ENCODE results near the gene CD7.

The CD7 gene

GRCh38 chr17:82325286-82326180, 8.1 kb upstream of the CD7 start:
- no peak for TF ChIP-seq GATA3 (IDR thresholded peaks at IDR 0.05; ENCODE audit: low read depth, low read length)

DNA sequence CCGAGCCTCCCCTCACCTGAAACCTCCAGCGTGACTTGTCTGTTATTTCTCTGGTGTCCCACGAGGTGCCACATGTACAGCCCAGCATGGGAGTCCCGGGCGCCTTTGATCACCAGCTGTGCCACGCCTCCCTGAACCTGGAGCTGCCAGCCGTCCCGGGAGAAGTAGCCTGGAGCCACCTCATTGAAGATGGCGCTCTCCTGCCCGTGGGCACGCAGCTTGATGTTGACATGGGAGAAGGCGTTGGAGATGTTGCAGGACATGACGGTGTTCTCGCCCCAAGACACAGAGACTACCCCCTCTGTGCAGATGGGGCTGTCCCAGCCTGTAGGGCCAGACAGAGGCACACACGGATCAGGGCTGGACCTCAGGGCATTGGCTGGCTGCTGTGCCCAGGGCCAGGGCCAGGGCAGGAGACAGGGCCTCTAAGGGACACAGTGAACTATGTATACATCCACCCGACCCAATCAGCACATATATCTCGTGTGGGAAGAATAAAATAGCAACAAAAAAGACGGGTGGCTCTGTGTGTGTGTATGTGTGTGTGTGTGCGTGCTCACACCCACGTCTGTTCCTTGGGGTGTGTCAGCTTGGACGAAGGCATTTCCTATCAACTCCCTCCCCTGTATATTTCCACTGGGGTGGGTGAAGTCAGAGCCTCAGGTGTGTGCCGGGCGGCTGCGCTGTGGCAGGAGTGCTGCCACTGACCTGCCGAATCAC, 7.3 kb upstream of the CD7 start:
- TF ChIP-seq GATA3 (IDR thresholded peaks at IDR 0.05; ENCODE audit: low read depth, low read length) = no peak
- TF ChIP-seq GATA2 (IDR thresholded peaks at IDR 0.05; ENCODE audit: low read depth, low read length) = no peak

DNA sequence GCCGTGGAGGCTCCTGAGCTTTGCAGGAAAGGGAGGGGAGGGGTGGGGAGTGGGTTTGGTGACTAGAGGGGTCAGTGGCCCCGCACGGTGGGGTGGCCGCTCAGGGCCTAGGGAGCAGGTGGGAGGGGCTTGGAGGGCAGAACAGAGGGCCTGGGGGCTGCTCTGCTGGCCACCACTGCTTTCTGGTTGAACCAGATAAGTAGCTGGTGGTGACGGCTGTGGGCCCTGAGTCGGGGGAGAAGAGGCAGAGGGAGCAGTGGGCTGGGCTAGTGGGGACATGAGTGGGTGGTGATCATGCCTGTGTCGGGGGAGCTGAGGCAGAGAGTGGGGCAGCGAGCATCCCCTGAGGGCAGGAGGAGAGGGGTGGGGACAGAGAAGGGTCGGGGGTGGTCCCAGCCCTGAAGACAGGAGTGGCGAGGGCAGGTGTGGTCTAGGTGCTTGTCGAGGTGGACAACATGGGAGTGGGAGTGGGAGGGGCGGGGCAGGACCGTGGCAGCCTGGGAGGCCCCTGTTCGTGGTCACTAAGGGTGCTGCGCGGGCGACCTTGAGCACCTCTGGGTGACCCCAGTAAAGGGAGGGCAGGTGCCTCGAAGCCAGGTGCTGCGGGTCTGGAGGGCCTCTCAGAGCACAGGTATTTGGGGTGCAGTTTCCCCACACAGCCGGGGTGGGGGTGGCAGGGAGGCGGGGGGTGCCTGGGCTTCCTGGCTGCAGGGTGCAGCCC, 6.3 kb upstream of the CD7 start:
- TF ChIP-seq GATA3 (IDR thresholded peaks at IDR 0.05; ENCODE audit: low read depth, low read length) (no peak), GATA2 (IDR thresholded peaks at IDR 0.05; ENCODE audit: low read depth, low read length) (no peak)

- TF ChIP-seq GATA2 (IDR thresholded peaks at IDR 0.05; ENCODE audit: low read depth, low read length) = no peak
These were observed 5.4 kb upstream of the CD7 start for GRCh38 chr17:82322526-82323453.

DNA sequence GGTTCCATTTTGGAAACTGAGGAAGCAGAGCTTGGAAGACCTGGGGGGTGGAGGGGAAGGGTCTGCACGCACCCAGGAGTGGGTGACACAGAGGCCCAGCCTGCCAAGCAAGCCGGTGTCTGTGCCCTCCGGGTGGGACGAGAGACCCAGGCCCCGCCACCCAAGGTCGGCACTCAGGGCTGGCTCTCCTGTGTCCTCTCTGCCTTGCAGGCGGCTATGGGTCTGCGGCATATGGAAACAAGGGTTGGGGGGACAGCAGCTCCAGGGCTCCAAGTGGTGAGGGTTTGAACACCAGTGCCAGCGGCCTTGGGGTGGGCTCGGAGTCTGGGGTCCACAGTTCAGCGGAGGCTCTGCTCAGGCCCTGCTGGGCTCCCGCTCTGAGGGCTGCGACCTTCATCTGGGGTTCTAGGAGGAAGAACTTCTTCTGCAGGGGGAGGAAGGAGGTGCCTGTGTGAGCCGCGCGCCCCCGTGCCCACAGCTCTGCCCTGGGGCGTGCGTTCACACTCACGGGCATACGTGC, 4.6 kb upstream of the CD7 start:
- TF ChIP-seq GATA2 (IDR thresholded peaks at IDR 0.05; ENCODE audit: low read depth, low read length) = no peak
- no peak for TF ChIP-seq GATA3 (IDR thresholded peaks at IDR 0.05; ENCODE audit: low read depth, low read length)

- no peak for TF ChIP-seq GATA2 (IDR thresholded peaks at IDR 0.05; ENCODE audit: low read depth, low read length)
- no peak for TF ChIP-seq GATA3 (IDR thresholded peaks at IDR 0.05; ENCODE audit: low read depth, low read length)
These were observed 3.8 kb upstream of the CD7 start for GRCh38 chr17:82320956-82321927.

- TF ChIP-seq GATA3 (IDR thresholded peaks at IDR 0.05; ENCODE audit: low read depth, low read length) (no peak), GATA2 (IDR thresholded peaks at IDR 0.05; ENCODE audit: low read depth, low read length) (no peak)
These were observed 2.9 kb upstream of the CD7 start for GRCh38 chr17:82320140-82320840.

GRCh38 chr17:82319619-82320062, 2.2 kb upstream of the CD7 start:
- TF ChIP-seq GATA3 (IDR thresholded peaks at IDR 0.05; ENCODE audit: low read depth, low read length) (no peak), GATA2 (IDR thresholded peaks at IDR 0.05; ENCODE audit: low read depth, low read length) (no peak)

DNA sequence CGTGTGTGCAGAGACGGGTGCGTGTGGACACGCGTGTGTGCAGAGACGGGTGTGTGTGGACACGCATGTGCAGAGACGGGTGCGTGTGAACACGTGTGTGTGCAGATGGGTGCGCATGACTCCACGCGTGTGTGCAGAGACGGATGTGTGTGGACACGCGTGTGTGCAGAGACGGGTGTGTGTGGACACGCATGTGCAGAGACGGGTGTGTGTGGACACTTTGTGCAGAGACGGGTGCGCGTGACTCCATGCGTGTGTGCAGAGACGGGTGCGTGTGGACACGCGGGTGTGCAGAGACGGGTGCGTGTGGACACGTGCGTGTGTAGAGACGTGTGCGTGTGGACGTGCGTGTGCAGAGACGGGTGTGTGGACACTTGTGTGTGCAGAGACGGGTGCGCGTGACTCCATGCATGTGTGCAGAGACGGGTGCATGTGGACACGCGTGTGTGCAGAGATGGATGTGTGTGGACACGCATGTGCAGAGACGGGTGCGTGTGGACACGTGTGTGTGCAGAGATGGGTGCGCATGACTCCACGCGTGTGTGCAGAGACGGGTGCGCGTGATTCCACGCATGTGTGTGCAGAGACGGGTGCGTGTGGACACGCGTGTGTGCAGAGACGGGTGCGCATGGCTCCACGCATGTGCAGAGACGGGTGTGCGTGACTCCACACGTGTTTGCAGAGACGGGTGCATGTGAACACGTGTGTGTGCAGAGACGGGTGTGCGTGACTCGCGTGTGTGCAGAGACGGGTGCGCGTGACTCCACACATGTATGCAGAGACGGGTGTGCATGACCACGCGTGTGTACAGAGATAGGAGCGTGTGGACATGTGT, 1.6 kb upstream of the CD7 start:
- TF ChIP-seq GATA3 (IDR thresholded peaks at IDR 0.05; ENCODE audit: low read depth, low read length) = no peak
- TF ChIP-seq GATA2 (IDR thresholded peaks at IDR 0.05; ENCODE audit: low read depth, low read length) = no peak

DNA sequence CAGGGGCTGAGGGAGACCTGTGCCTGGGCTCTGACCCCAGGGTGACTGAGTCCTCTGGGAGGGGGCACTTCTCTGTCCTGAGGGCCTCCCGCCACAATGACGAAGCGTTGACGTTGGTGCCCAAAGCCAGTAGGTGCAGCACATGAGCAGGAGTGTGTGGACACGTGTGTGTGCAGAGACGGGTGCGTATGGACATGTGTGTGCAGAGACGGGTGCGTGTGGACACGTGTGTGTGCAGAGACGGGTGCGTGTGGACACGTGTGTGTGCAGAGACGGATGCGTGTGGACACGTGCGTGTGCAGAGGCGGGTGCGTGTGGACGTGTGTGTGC, 726 bp upstream of the CD7 start:
- TF ChIP-seq GATA3 (IDR thresholded peaks at IDR 0.05; ENCODE audit: low read depth, low read length) (no peak), GATA2 (IDR thresholded peaks at IDR 0.05; ENCODE audit: low read depth, low read length) (no peak)

Data from SH-SY5Y (cell line).